ENCODE measurements around the gene CNPY3. TPM values are rescaled to one million over a fixed set of nuclear protein-coding genes. Genes with fewer than 3 reads are reported as not detected.

CNPY3 gene
- total RNA-seq, 1 experiment from 2014 or later, result 56.0 TPM

- Histone ChIP-seq H2BK120ac (ENCODE audit: low read depth, low read length, poor library complexity, severe bottlenecking) (no peak overlapping the region), H3K23ac (ENCODE audit: insufficient read length, low read depth, low read length) (no peak overlapping the region), H3K27ac (ENCODE audit: insufficient read length, low read depth, low read length) (no peak overlapping the region), H3T11ph (ENCODE audit: low read length) (no peak overlapping the region), H4K5ac (ENCODE audit: insufficient read length, low read depth, low read length) (no peak overlapping the region), H2BK12ac (ENCODE audit: insufficient read length, low read depth, low read length) (no peak overlapping the region), H3K27me3 (ENCODE audit: insufficient read depth, low read length) (no peaks in the 10 kb centered on the region), H3K14ac (ENCODE audit: insufficient read depth, low read length) (no peak overlapping the region), H3K79me1 (ENCODE audit: insufficient read depth, low read depth, low read length, poor library complexity, severe bottlenecking) (no peaks in the 10 kb centered on the region), H2BK20ac (ENCODE audit: low read depth, low read length, poor library complexity, severe bottlenecking) (no peak overlapping the region), H3K79me2 (ENCODE audit: insufficient read depth, low read length) (no peaks in the 10 kb centered on the region), H2AK5ac (ENCODE audit: insufficient read length, low read length) (no peak overlapping the region), H3K4me2 (ENCODE audit: insufficient read depth, insufficient read length, low read length) (no peak overlapping the region), H3K56ac (ENCODE audit: insufficient read length, low read depth, low read length) (no peak overlapping the region), H4K8ac (replicated peaks; ENCODE audit: insufficient read length, low read depth, low read length) (no peak overlapping the region), H2BK5ac (ENCODE audit: insufficient read length, low read length) (no peak overlapping the region), H3K18ac (ENCODE audit: insufficient read length, low read depth, low read length) (no peak overlapping the region), H2BK15ac (ENCODE audit: low read depth, low read length) (no peak overlapping the region), H3K9me3 (ENCODE audit: control insufficient read depth, low read depth, low read length) (no peaks in the 10 kb centered on the region), H3K4me1 (ENCODE audit: insufficient read depth, low read length) (no peaks in the 10 kb centered on the region), H4K20me1 (ENCODE audit: control insufficient read depth, insufficient read depth, insufficient read length) (no peaks in the 10 kb centered on the region), H2AFZ (ENCODE audit: low read length) (no peak overlapping the region), H3K23me2 (ENCODE audit: insufficient read length, low read depth, low read length, poor library complexity, severe bottlenecking) (no peaks in the 10 kb centered on the region), H4K91ac (ENCODE audit: insufficient read length, low read depth, low read length) (no peak overlapping the region), H3K4ac (ENCODE audit: low read depth, low read length) (no peak overlapping the region), H3K9ac (ENCODE audit: extremely low read depth, insufficient read length, low read length) (no peak overlapping the region)
- Mint-ChIP-seq H3K36me3 (ENCODE audit: insufficient read depth in 1 of 3, low read depth in 3 of 3) (no peaks in the 10 kb centered on the region), H3K27ac (no peak overlapping the region), H3K9me3 (no peaks in the 10 kb centered on the region), H3K4me1 (peaks cover 13 to 24% of the 10 kb centered on the region in 2 experiments), H3K27me3 (ENCODE audit: low read depth) (no peaks in the 10 kb centered on the region), H3K4me3 (no peak overlapping the region)
- no peak for TF ChIP-seq CTCF (conservative IDR thresholded peaks at IDR 0.05)
- DNase-seq, result no peak
- no CpG with 5 or more reads among the region's 10 CpGs for WGBS (ENCODE audit: extremely low coverage, insufficient read length, low lambda C conversion rate)
Measured at GRCh38 chr6:42904467-42904866, 24.8 kb upstream of the CNPY3 start.

All from H9 (cell line).